ENCODE results near the gene TMCC3. TPM values are rescaled to one million over a fixed set of nuclear protein-coding genes. Genes with fewer than 3 reads are reported as not detected.

TMCC3 gene
- total RNA-seq, 1 donor from 2014 or later, result 11.5 TPM

DNA sequence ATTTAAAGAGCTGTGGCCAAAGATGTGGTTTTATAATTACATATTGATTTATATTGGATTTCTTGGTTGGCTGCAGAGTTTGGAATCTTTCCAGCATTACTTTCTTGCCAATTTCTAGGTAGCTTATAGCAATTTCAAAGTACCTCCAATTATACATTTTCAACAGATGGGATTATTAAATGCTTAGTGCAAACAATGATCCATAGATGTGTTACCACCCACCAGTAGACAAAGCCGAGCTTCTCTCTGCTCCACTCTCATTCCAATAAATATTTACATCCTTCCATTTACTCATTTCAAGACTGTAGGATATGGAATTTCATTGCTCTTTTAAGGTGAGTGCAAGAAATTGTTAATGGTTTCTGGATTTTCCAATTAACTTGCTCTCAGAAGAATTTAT, 21.6 kb upstream of the TMCC3 start:
- no peak for DNase-seq (ENCODE audit: extremely low spot score in 2 of 2)
- intact Hi-C loops (cut with DNase I), result no loop called here
- H3K36me3 ChIP-seq, result no peaks in the 10 kb centered on the region
- H3K9me3 ChIP-seq, result no peaks in the 10 kb centered on the region
- H3K27ac ChIP-seq, result no peak overlapping the region
- peaks cover 21% of the 10 kb centered on the region for H3K4me1 ChIP-seq
- H3K27me3 ChIP-seq, result no peaks in the 10 kb centered on the region
- TF ChIP-seq, protein P1, sequence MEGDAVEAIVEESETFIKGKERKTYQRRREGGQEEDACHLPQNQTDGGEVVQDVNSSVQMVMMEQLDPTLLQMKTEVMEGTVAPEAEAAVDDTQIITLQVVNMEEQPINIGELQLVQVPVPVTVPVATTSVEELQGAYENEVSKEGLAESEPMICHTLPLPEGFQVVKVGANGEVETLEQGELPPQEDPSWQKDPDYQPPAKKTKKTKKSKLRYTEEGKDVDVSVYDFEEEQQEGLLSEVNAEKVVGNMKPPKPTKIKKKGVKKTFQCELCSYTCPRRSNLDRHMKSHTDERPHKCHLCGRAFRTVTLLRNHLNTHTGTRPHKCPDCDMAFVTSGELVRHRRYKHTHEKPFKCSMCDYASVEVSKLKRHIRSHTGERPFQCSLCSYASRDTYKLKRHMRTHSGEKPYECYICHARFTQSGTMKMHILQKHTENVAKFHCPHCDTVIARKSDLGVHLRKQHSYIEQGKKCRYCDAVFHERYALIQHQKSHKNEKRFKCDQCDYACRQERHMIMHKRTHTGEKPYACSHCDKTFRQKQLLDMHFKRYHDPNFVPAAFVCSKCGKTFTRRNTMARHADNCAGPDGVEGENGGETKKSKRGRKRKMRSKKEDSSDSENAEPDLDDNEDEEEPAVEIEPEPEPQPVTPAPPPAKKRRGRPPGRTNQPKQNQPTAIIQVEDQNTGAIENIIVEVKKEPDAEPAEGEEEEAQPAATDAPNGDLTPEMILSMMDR (IDR thresholded peaks at IDR 0.05), result no peak
- no peak for TF ChIP-seq POLR2A (IDR thresholded peaks at IDR 0.05)
- no peak for TF ChIP-seq POLR2AphosphoS5 (IDR thresholded peaks at IDR 0.05; ENCODE audit: insufficient read depth in 1 of 2, low read depth in 1 of 2)
- no peak overlapping the region for H3K4me3 ChIP-seq

GRCh38 chr12:94670898-94671297, 20.5 kb upstream of the TMCC3 start:
- no peak for TF ChIP-seq POLR2AphosphoS5 (IDR thresholded peaks at IDR 0.05; ENCODE audit: insufficient read depth in 1 of 2, low read depth in 1 of 2)
- TF ChIP-seq POLR2A (IDR thresholded peaks at IDR 0.05), result no peak
- TF ChIP-seq, protein P1 (IDR thresholded peaks at IDR 0.05), result no peak
- Histone ChIP-seq H3K27me3 (no peaks in the 10 kb centered on the region), H3K36me3 (no peaks in the 10 kb centered on the region), H3K4me1 (peaks cover 13% of the 10 kb centered on the region), H3K27ac (no peak overlapping the region), H3K4me3 (no peak overlapping the region), H3K9me3 (no peaks in the 10 kb centered on the region)
- intact Hi-C loops (cut with DNase I), result no loop called here
- DNase-seq (ENCODE audit: extremely low spot score in 2 of 2), result no peak

DNA sequence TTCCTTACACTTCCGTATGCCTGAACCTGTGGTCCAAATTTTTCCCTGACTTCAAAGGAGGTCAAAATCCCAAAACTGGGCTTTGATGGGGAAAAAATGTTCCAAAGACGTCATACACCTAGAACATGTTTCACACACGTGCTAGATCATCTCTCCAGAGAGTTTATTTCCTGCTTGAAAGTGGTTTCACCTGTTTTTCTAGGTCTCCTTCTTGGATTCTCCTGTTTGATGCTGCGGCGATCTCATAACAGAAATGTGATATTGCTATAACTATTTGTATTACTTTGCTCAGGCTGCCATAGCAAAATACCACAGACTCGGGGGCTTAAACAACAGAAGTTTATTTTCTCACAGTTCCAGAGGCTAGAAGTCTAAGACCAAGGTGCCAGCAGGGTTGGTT, 19.7 kb upstream of the TMCC3 start:
- no peaks in the 10 kb centered on the region for H3K9me3 ChIP-seq
- intact Hi-C loops (cut with DNase I), result no loop called here

GRCh38 chr12:94667031-94667540, 16.7 kb upstream of the TMCC3 start:
- H3K9me3 ChIP-seq, result no peaks in the 10 kb centered on the region
- H3K27me3 ChIP-seq, result no peaks in the 10 kb centered on the region
- H3K36me3 ChIP-seq, result no peaks in the 10 kb centered on the region
- no peak for DNase-seq (ENCODE audit: extremely low spot score in 2 of 2)
- TF ChIP-seq, protein P1 (IDR thresholded peaks at IDR 0.05), result no peak
- TF ChIP-seq POLR2A (IDR thresholded peaks at IDR 0.05) (no peak), POLR2AphosphoS5 (IDR thresholded peaks at IDR 0.05; ENCODE audit: insufficient read depth in 1 of 2, low read depth in 1 of 2) (no peak)
- H3K27ac ChIP-seq, result no peak overlapping the region
- H3K4me1 ChIP-seq, result no peaks in the 10 kb centered on the region
- intact Hi-C loops (cut with DNase I), result no loop called here
- H3K4me3 ChIP-seq, result no peak overlapping the region

More for the DNA sequence above, 19.7 kb upstream of the TMCC3 start:
- Histone ChIP-seq H3K27me3 (no peaks in the 10 kb centered on the region), H3K27ac (no peak overlapping the region), H3K4me3 (no peak overlapping the region), H3K36me3 (no peaks in the 10 kb centered on the region), H3K4me1 (peaks cover 4% of the 10 kb centered on the region)
- TF ChIP-seq, protein P1 (IDR thresholded peaks at IDR 0.05), result no peak
- TF ChIP-seq POLR2A (IDR thresholded peaks at IDR 0.05) (no peak), POLR2AphosphoS5 (IDR thresholded peaks at IDR 0.05; ENCODE audit: insufficient read depth in 1 of 2, low read depth in 1 of 2) (peak in 1 of 2 donors; percentile 28)
- no peak for DNase-seq (ENCODE audit: extremely low spot score in 2 of 2)

DNA sequence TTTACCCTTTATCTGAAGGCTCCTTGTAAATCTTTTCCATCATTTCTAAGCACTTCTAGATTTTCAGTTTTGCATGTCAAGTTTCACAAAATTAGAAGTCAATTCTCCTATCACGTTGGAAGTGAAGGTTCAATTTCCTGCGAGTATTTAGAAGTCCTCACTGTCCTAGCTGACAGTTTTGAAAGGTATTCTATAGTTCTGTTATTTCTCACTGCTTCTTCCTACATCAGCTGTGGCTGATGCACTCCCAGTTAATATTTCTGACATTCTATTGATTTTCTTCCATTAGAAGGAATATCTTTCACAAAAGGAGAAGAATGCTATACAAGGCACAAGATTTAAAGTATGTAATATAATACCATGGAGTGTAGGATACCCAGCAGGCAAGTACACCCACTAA, 15.8 kb upstream of the TMCC3 start:
- Histone ChIP-seq H3K27ac (no peak overlapping the region), H3K9me3 (no peaks in the 10 kb centered on the region), H3K27me3 (no peaks in the 10 kb centered on the region), H3K4me1 (no peaks in the 10 kb centered on the region), H3K4me3 (no peak overlapping the region), H3K36me3 (no peaks in the 10 kb centered on the region)
- no peak for DNase-seq (ENCODE audit: extremely low spot score in 2 of 2)
- intact Hi-C loops (cut with DNase I), result no loop called here
- no peak for TF ChIP-seq POLR2AphosphoS5 (IDR thresholded peaks at IDR 0.05; ENCODE audit: insufficient read depth in 1 of 2, low read depth in 1 of 2)
- TF ChIP-seq, protein P1 (IDR thresholded peaks at IDR 0.05), result no peak

All from vagina (tissue), 2 donors.